Neural cell (in vitro differentiated cells): ENCODE data around the gene MAN2A2.

ENCODE experiments used
- CTCF ChIP-seq: fragments of 450-650 bp; IDR thresholded peaks from 2 replicates; pipeline ENCODE4 v1.5.1; 2014; ENCODE audit warnings: antibody characterized with exemption, mild to moderate bottlenecking, moderate library complexity; ENCODE audit not compliant: poor library complexity, severe bottlenecking
- EP300 ChIP-seq: fragments of 450-650 bp; conservative IDR thresholded peaks from 2 replicates; pipeline ENCODE4 v1.6.1; 2014; ENCODE audit warnings: antibody characterized with exemption, mild to moderate bottlenecking, moderate library complexity; ENCODE audit not compliant: poor library complexity, severe bottlenecking
- EZH2 ChIP-seq: fragments of 200-600, 300-800 bp; shearing (Covaris generic), sonication (generic); IDR thresholded peaks from 2 replicates; pipeline ENCODE4 v1.6.1; 2014; ENCODE audit warnings: antibody characterized with exemption, low read length, borderline replicate concordance, mild to moderate bottlenecking; ENCODE audit not compliant: insufficient read depth, poor library complexity, severe bottlenecking
- POLR2AphosphoS5 ChIP-seq: IDR thresholded peaks from 2 replicates; pipeline ENCODE4 v1.6.1; 2012
- RAD21 ChIP-seq: fragments of 450-650 bp; conservative IDR thresholded peaks from 2 replicates; pipeline ENCODE4 v1.6.1; 2014; ENCODE audit warnings: antibody characterized with exemption, mild to moderate bottlenecking, moderate library complexity
- REST ChIP-seq: IDR thresholded peaks from 2 replicates; pipeline ENCODE4 v1.6.1; 2012; ENCODE audit warnings: borderline replicate concordance

GRCh38 chr15:90865702-90866101 lies 37.4 kb upstream of the MAN2A2 start:
- TF ChIP-seq POLR2AphosphoS5 (no peak), EZH2 (no peak), CTCF (no peak), REST (no peak), RAD21 (no peak), EP300 (no peak)
